Stimulated activated CD4-positive, alpha-beta T cell treated with anti-CD3 and anti-CD28 coated beads, Interleukin-15, amount 100 ng/mL, for 1 hour (primary cell): Measurements from ENCODE around the gene RBM26.
"Not testable (repeated sequence)": the region's sequence is repeated elsewhere in the genome, so short reads cannot be mapped to it uniquely, and the experiment has no call there.

Experiments
- DNase-seq, 2 donors: peaks; one replicate each; pipeline ENCODE4 v3.0.0-alpha.2; 2020; ENCODE audit warnings: low read depth in 1 of 2, low spot score in 1 of 2

The RBM26 gene

GRCh38 chr13:79386125-79386826 is 19.8 kb downstream of the RBM26 start:
- DNase-seq: no peak

- no peak for DNase-seq
Observed at GRCh38 chr13:79385694-79386093, 20.4 kb downstream of the RBM26 start.

- DNase-seq: no peak
Observed at GRCh38 chr13:79384022-79384610, 21.9 kb downstream of the RBM26 start.

- DNase-seq: no peak
Observed at GRCh38 chr13:79382545-79383275, 23.3 kb downstream of the RBM26 start.

GRCh38 chr13:79380997-79381396 is 25.1 kb downstream of the RBM26 start:
- no peak for DNase-seq

GRCh38 chr13:79379274-79379673 is 26.8 kb downstream of the RBM26 start:
- no peak for DNase-seq

- no peak for DNase-seq
Observed at GRCh38 chr13:79376843-79377242, 29.2 kb downstream of the RBM26 start.

- DNase-seq: no peak
Observed at GRCh38 chr13:79374578-79374977, 31.5 kb downstream of the RBM26 start.

- DNase-seq: no peak
Observed at GRCh38 chr13:79373916-79374315, 32.1 kb downstream of the RBM26 start.

GRCh38 chr13:79369226-79369625 is 36.8 kb downstream of the RBM26 start:
- no peak for DNase-seq

GRCh38 chr13:79365981-79366380 is 40.1 kb downstream of the RBM26 start:
- DNase-seq: no peak

GRCh38 chr13:79361299-79361698 is 44.8 kb downstream of the RBM26 start:
- DNase-seq: no peak

GRCh38 chr13:79360095-79360494 is 46.0 kb downstream of the RBM26 start:
- no peak for DNase-seq

- DNase-seq: no peak
Observed at GRCh38 chr13:79359064-79359463, 47.0 kb downstream of the RBM26 start.

GRCh38 chr13:79354285-79354684 is 51.8 kb downstream of the RBM26 start:
- DNase-seq: no peak

- no peak for DNase-seq
Observed at GRCh38 chr13:79353693-79354092, 52.4 kb downstream of the RBM26 start.

GRCh38 chr13:79352107-79352506 is 53.9 kb downstream of the RBM26 start:
- no peak for DNase-seq

- DNase-seq: not testable (repeated sequence)
Observed at GRCh38 chr13:79349608-79350007, 56.4 kb downstream of the RBM26 start.

- no peak for DNase-seq
Observed at GRCh38 chr13:79349011-79349410, 57.0 kb downstream of the RBM26 start.

GRCh38 chr13:79346300-79346914 is 59.6 kb downstream of the RBM26 start:
- DNase-seq: no peak

GRCh38 chr13:79341202-79341601 is 64.9 kb downstream of the RBM26 start:
- no peak for DNase-seq

GRCh38 chr13:79340490-79340889 is 65.6 kb downstream of the RBM26 start:
- DNase-seq: no peak
